Measurements from ENCODE around the gene RARB.

- TF ChIP-seq CTCF (IDR thresholded peaks at IDR 0.05) (no peak), POLR2A (IDR thresholded peaks at IDR 0.05) (no peak), POLR2AphosphoS5 (IDR thresholded peaks at IDR 0.05) (no peak)
Observed at GRCh38 chr3:25458420-25458814, 30.4 kb downstream of the RARB start.

All from breast epithelium (tissue), 3 donors.